HUES6 (cell line): ENCODE measurements around the gene TSC22D4.
A peak's percentile ranks its signal among the peaks of the same experiment; 100 is the strongest.
"Not testable (repeated sequence)": the region's sequence is repeated elsewhere in the genome, so short reads cannot be mapped to it uniquely, and the experiment has no call there.

Source experiments
- H3K27ac ChIP-seq: 2 replicates; pipeline ENCODE4 v1.7.0; 2013; ENCODE audit warnings: low read depth, mild to moderate bottlenecking, low read length, inconsistent platforms
- H3K27me3 ChIP-seq: 2 replicates; pipeline ENCODE4 v1.6.1; 2013; ENCODE audit warnings: low read length; ENCODE audit not compliant: control insufficient read depth, insufficient read depth
- H3K36me3 ChIP-seq: 2 replicates; pipeline ENCODE4 v1.6.1; 2013; ENCODE audit warnings: low read length; ENCODE audit not compliant: control insufficient read depth, insufficient read depth
- H3K4me1 ChIP-seq: 2 replicates; pipeline ENCODE4 v1.6.1; 2013; ENCODE audit warnings: low read length; ENCODE audit not compliant: control insufficient read depth, insufficient read depth
- H3K4me3 ChIP-seq: 2 replicates; pipeline ENCODE4 v1.5.1; 2013; ENCODE audit warnings: low read depth, low read length
- H3K9ac ChIP-seq: one replicate; pipeline ENCODE4 v1.6.1; 2013; ENCODE audit warnings: mild to moderate bottlenecking, low read length
- H3K9me3 ChIP-seq: 2 replicates; pipeline ENCODE4 v1.6.1; 2013; ENCODE audit warnings: low read depth, low read length; ENCODE audit not compliant: control insufficient read depth, insufficient read depth

Gene TSC22D4

GRCh38 chr7:100441641-100442535 lies 37.1 kb downstream of the TSC22D4 start:
- peaks cover 9% of the 10 kb centered on the region for H3K4me1 ChIP-seq
- H3K27me3 ChIP-seq, result no peaks in the 10 kb centered on the region
- H3K4me3 ChIP-seq, result no peak overlapping the region
- no peaks in the 10 kb centered on the region for H3K36me3 ChIP-seq
- no peak overlapping the region for H3K9ac ChIP-seq
- no peak overlapping the region for H3K27ac ChIP-seq
- H3K9me3 ChIP-seq, result no peaks in the 10 kb centered on the region

GRCh38 chr7:100439244-100439643 lies 39.8 kb downstream of the TSC22D4 start:
- H3K27me3 ChIP-seq, H3K27ac ChIP-seq, H3K9me3 ChIP-seq, H3K36me3 ChIP-seq, H3K4me1 ChIP-seq, H3K4me3 ChIP-seq, H3K9ac ChIP-seq: not testable (repeated sequence)

- H3K9me3 ChIP-seq, H3K4me1 ChIP-seq, H3K9ac ChIP-seq, H3K27ac ChIP-seq, H3K27me3 ChIP-seq, H3K4me3 ChIP-seq: not testable (repeated sequence)
- H3K36me3 ChIP-seq, result peaks cover 11% of the 10 kb centered on the region
Observed at GRCh38 chr7:100438731-100439130, 40.3 kb downstream of the TSC22D4 start.

- no peaks in the 10 kb centered on the region for H3K9me3 ChIP-seq
- no peak overlapping the region for H3K4me3 ChIP-seq
- H3K27ac ChIP-seq, result no peak overlapping the region
- peaks cover 17% of the 10 kb centered on the region for H3K36me3 ChIP-seq
- H3K9ac ChIP-seq, result no peak overlapping the region
- H3K4me1 ChIP-seq, result 0 out of 2 replicates have a peak, but pooled peaks cover 9% of the 10 kb centered on the region
- no peaks in the 10 kb centered on the region for H3K27me3 ChIP-seq
Observed at GRCh38 chr7:100438172-100438571, 40.8 kb downstream of the TSC22D4 start.

GRCh38 chr7:100437150-100438100 lies 41.6 kb downstream of the TSC22D4 start:
- Histone ChIP-seq H3K27ac (no peak overlapping the region), H3K9me3 (no peaks in the 10 kb centered on the region), H3K9ac (no peak overlapping the region), H3K27me3 (no peaks in the 10 kb centered on the region), H3K4me3 (0 out of 2 replicates have a peak overlapping the region, but pooled peaks have one; percentile 49), H3K4me1 (0 out of 2 replicates have a peak, but pooled peaks cover 10% of the 10 kb centered on the region), H3K36me3 (peaks cover 25% of the 10 kb centered on the region)

- H3K9me3 ChIP-seq, result no peaks in the 10 kb centered on the region
- peak overlapping the region; percentile 82 for H3K27ac ChIP-seq
- H3K9ac ChIP-seq, result peak overlapping the region; percentile 93
- peaks cover 24% of the 10 kb centered on the region for H3K4me1 ChIP-seq
- H3K36me3 ChIP-seq, result peaks cover 42% of the 10 kb centered on the region
- H3K27me3 ChIP-seq, result no peaks in the 10 kb centered on the region
- H3K4me3 ChIP-seq, result peak overlapping the region; percentile 99
Observed at GRCh38 chr7:100435401-100436304, 43.4 kb downstream of the TSC22D4 start.

- Histone ChIP-seq H3K9me3 (no peaks in the 10 kb centered on the region), H3K4me1 (peaks cover 26% of the 10 kb centered on the region), H3K9ac (no peak overlapping the region), H3K4me3 (peak overlapping the region; percentile 99), H3K27me3 (no peaks in the 10 kb centered on the region), H3K27ac (no peak overlapping the region), H3K36me3 (peaks cover 43% of the 10 kb centered on the region)
Observed at GRCh38 chr7:100434297-100435144, 44.5 kb downstream of the TSC22D4 start.

GRCh38 chr7:100433592-100434296 lies 45.3 kb downstream of the TSC22D4 start:
- no peak overlapping the region for H3K27ac ChIP-seq
- H3K36me3 ChIP-seq, result peaks cover 43% of the 10 kb centered on the region
- no peak overlapping the region for H3K4me3 ChIP-seq
- no peak overlapping the region for H3K9ac ChIP-seq
- H3K4me1 ChIP-seq, result peaks cover 26% of the 10 kb centered on the region
- no peaks in the 10 kb centered on the region for H3K9me3 ChIP-seq
- H3K27me3 ChIP-seq, result no peaks in the 10 kb centered on the region

GRCh38 chr7:100433276-100433591 lies 45.8 kb downstream of the TSC22D4 start:
- Histone ChIP-seq H3K27ac (no peak overlapping the region), H3K9me3 (no peaks in the 10 kb centered on the region), H3K36me3 (peaks cover 43% of the 10 kb centered on the region), H3K4me3 (no peak overlapping the region), H3K27me3 (no peaks in the 10 kb centered on the region), H3K9ac (no peak overlapping the region), H3K4me1 (peaks cover 26% of the 10 kb centered on the region)
